ENCODE measurements around the gene UAP1L1.
"Not testable (repeated sequence)": the region's sequence is repeated elsewhere in the genome, so short reads cannot be mapped to it uniquely, and the experiment has no call there.

The UAP1L1 gene

GRCh38 chr9:137057545-137057944, 19.8 kb upstream of the UAP1L1 start:
- DNase-seq: no peak

GRCh38 chr9:137058521-137059234, 18.6 kb upstream of the UAP1L1 start:
- no peak for DNase-seq

GRCh38 chr9:137062384-137062783, 14.9 kb upstream of the UAP1L1 start:
- DNase-seq: no peak

DNA sequence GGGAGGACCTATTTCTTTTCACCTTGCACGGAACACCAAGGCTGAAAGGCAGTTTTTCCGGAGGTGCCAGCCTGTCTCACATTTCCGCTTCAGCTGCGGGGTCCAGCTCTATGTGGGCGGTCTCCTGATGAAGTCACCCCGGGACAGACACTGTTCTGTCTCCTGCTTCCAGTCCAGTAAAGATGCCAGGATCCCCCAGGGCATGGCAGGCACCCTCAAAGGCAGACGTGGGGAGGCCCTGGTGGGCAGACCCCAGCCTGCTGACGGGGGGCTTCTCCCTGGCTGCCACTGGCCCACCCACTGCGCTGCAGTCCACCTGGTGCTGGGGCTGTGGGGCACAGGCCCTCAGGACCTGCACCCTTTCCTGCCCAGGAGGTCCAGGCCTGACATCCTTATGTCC, 14.5 kb upstream of the UAP1L1 start:
- DNase-seq: not testable (repeated sequence)

DNA sequence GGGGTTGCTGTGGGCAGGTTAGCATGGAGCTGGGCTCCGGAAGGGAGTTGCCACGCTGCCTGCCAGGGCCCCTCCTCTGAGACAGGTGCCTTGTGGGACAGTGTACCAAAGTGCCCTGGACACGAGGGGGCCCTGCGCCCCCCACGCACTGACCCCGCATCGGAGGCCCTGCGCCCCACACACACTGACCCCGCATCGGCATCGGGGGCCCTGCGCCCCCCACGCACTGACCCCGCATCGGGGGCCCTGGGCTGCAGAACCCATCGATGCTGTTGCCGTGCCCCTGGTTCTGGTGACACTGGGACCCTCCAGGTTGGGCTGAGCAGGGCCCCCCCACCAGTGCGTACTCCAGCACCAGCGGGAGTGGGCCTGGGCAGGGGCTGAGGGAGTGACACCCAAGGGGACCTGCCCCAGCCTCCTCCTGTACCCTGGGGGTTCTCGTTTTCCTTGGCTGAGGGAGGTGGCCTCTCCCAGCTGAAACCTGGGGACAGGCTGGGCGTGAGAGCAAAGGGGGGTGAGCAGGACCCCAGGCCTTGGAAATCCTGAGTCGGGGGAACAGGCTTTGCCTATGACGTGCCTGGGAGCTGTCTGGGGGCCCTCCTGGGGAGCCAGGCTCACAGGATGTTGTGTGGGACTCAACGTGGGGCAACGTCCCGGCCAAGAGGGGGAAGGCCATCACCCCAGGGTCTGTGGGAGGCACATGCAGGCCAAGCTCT, 13.8 kb upstream of the UAP1L1 start:
- no peak for DNase-seq

GRCh38 chr9:137064027-137064879, 13.1 kb upstream of the UAP1L1 start:
- DNase-seq: peak; percentile 68

DNA sequence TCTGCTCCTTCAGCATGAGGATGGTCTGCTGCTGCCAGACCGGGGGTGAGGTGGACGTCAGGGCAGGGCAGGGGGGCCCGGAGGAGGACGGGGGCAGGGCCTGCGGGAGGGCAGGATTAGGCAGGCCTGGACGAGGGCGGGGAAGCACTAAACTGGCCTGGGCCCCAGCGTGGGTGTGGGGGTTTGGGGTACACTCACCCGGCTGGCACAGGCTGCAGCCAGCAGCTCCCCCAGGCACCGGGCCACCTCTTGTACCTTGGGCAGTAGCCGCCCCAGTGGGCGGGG, 12.5 kb upstream of the UAP1L1 start:
- DNase-seq: no peak

GRCh38 chr9:137065336-137065967, 11.9 kb upstream of the UAP1L1 start:
- DNase-seq: no peak

DNA sequence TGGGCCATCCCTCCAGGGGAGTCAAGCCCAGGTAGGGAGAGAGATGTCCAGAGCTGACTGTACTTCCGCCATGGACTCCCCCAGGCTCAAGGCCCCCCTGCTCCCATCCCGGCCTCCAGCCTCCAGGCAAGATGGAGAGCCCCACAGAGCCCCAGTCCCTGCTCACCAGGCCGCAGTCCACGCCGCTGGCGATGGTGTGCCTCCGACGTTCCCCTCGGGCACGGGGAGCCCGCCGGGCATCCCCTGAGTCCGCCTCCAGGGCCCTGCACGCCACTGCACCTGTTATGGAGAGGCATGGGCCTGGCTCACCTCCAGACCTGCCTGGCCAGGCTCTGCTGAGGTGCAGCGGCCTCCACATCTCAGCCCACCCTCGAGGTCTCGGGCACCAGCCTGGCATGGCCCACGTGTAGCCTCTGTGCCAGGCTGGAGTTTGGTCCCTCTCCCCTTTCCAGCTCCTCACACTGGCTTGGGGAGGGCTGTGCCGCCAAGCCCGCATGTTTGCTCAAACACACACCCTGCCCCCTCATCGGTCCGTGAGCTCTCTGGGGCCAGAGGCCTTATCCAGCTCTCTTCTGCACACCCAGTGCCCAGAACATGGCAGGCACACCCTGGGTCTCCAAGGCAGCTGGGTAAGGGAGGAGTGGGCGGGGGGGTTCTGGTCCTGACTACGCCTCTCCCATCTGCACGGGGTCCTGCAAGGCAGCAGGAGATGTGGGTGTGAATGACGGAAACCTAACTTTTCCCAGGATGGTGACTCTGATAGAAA, 11.0 kb upstream of the UAP1L1 start:
- no peak for DNase-seq

DNA sequence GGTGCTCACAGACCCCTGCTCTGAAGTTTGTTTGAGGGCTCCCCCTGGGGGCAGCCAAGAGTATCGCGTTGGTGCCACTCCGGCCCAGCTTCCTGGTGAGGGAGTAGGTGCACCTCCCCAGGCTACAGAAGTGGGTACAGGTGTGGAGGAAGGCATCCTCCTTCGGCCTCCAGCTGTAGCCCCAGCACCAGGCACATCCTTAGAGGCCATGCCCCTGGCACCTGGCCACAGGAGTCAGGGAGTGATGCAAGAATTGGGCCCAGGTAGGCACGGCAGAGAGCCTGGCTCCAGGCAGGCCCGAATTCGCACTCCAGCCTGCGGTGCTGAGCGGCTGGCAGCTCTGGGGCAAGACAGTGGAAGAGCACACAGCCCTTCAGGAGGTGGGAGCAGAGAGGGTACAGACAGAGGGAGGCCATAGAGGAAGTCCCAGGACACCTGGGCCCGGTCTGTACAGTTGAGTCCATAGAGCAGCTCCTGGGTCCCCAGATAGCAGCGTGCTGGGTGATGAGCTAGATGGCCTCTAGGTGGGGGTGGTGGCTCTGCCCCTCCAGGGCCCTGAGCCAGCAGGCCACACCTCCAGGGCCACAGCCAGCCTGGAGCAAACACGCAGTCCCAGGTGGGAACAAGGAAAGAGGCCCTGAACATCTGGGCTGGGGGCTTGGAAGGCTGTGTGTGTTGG, 9.3 kb upstream of the UAP1L1 start:
- DNase-seq: peak; percentile 86

- DNase-seq: no peak
Observed at GRCh38 chr9:137068539-137069507, 8.5 kb upstream of the UAP1L1 start.

- no peak for DNase-seq
Observed at GRCh38 chr9:137069508-137070091, 7.7 kb upstream of the UAP1L1 start.

- DNase-seq: peak; percentile 85
Observed at GRCh38 chr9:137070201-137070905, 7.0 kb upstream of the UAP1L1 start, which contains the start of gene SAPCD2. TSS of gene SAPCD2 (minus strand) at chr9:137070557. CDS start at chr9:137070460, 97 bp downstream.

DNA sequence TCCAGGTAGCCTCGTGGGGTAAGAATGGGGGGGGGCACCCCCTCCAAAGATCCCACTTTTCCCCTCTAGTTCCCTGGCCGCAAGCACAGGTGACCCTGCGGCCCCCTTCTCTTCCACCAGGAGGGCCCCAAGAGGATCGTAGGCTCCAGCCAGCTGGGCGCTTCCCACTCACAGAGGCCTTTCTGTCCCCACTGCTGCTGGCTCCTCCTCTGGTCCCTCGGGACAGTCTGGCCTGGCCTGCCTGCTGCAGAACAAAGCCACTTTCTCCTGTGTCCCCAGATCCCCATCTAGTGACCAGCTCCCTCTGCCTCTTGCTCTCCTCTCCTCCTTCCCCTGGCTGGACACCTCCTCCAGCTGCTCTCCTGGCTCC, 6.4 kb upstream of the UAP1L1 start:
- no peak for DNase-seq

GRCh38 chr9:137071282-137071681, 6.0 kb upstream of the UAP1L1 start:
- DNase-seq: no peak

DNA sequence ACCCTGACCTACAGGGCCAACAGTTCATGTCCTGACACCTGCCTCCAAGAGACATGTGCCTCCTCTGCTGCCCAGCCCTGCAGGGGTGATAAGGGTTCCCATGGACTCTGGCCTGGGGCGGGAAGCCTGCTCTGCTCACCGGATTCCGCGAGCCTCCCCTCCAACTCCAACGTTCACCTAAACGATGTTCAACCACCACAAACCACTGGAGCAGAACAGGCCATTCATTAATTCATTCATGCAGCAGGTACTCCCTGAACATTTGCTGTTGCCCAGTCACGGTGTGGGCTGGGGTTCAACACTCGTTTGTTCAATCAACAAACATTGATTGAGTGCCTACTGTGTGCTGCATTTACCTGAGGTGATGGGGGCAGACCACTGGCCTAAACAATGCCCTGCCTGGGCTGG, 3.3 kb upstream of the UAP1L1 start:
- DNase-seq: no peak

GRCh38 chr9:137074657-137075274, 2.6 kb upstream of the UAP1L1 start:
- DNase-seq: no peak

GRCh38 chr9:137075275-137075775, 2.0 kb upstream of the UAP1L1 start:
- DNase-seq: no peak

- no peak for DNase-seq
Observed at GRCh38 chr9:137076636-137077009, 694 bp upstream of the UAP1L1 start.

Measured in activated naive CD4-positive, alpha-beta T cell treated with anti-CD3 and anti-CD28 coated beads, Interleukin-2, amount 50 U/mL, for 16 hours (primary cell).